Stimulated activated CD8-positive, alpha-beta memory T cell treated with anti-CD3 and anti-CD28 coated beads, Interleukin-7, amount 100 ng/mL, for 48 hours (primary cell): ENCODE measurements around the gene IDI2.
"Not testable (repeated sequence)": the region's sequence is repeated elsewhere in the genome, so short reads cannot be mapped to it uniquely, and the experiment has no call there.

ENCODE experiments used
- DNase-seq, 2 donors: peaks; one replicate each; pipeline ENCODE4 v3.0.0-alpha.2; 2020; ENCODE audit warnings: low read depth in 1 of 2; ENCODE audit errors: extremely low read depth in 1 of 2

The IDI2 gene

GRCh38 chr10:1048349-1048731 lies 22.7 kb upstream of the IDI2 start:
- no peak for DNase-seq

- no peak for DNase-seq
Observed at GRCh38 chr10:1047937-1048336, 22.3 kb upstream of the IDI2 start.

DNA sequence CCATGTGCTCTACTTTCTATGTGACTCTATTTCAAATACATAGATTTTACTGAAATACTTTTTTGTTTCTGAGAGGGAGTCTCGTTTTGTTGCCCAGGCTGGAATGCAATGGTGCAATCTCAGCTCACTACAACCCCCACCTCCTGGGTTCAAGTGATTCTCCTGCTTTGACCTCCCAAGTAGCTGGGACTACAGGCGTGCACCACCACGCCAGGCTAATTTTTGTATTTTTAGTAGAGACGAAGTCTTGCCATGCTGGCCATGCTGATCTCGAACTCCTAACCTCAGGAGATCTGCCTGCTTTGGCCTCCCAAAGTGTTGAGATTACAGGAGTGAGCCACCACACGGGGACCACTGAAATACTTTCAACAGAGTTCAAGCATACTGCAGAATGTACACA lies 19.8 kb upstream of the IDI2 start:
- no peak for DNase-seq

DNA sequence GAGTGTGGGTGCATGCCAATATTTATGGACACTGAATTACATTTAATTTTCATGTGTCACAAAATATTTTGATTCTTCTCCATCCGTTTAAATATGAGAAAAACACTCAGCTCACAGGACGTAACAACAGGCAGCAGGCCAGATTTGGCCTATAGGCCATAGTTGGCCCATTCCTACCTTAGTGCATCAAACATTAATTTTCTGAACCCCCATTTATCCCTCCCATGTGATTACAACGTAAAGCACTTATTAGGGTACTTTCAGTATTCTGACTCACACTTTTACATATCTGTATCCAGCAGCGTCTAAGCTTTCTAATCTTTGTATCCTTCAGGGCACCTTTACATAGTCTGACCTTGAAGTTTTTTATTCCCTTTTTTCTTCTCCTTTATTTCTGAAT lies 19.3 kb upstream of the IDI2 start:
- no peak for DNase-seq

GRCh38 chr10:1044146-1044545 lies 18.5 kb upstream of the IDI2 start:
- DNase-seq: no peak

GRCh38 chr10:1043532-1043995 lies 17.9 kb upstream of the IDI2 start:
- DNase-seq: no peak

DNA sequence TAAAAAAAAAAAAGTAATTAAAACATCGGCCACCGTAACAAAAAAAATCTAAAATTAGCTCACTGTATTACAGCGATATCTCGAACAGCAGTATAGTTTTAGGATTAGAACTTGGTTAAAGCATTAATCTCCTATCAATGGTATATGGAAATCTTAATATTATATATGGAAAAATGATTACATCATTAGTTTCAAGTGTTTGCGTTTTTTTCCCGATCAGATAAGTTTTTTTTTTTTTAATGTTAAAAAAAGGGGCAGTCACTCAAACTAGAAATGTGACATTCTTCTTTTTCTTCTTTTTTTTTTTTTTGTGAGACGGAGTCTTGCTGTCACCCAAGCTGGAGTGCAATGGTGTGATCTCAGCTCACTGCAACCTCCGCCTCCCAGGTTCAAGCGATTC lies 15.9 kb upstream of the IDI2 start:
- no peak for DNase-seq

DNA sequence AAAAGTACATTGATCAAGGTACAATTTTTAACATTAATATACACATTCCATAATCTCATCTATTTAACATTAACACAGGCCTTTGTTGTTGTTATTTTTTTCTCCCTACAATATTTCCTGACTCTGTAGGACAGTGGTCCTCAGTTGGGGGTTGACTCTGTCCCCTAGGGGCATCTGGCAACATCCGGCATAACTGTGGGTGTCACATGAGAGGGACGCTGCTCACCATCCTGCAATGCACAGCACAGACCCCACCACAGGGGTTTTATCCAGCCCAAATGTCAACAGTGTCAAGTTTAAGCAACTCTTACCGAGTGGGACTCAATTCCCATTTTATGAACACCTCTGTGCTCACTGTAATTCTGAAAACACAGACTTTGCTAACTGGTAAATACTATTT lies 14.5 kb upstream of the IDI2 start:
- DNase-seq: no peak

DNA sequence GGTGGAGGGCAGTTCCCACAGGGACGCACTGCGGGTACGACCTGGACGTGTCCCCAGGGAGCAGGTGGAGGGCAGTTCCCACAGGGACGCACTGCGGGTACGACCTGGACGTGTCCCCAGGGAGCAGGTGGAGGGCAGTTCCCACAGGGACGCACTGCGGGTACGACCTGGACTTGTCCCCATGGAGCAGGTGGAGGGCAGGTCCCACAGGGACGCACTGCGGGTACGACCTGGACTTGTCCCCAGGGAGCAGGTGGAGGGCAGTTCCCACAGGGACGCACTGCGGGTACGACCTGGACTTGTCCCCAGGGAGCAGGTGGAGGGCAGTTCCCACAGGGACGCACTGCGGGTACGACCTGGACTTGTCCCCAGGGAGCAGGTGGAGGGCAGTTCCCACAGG lies 13.1 kb upstream of the IDI2 start:
- DNase-seq: not testable (repeated sequence)

- no peak for DNase-seq
Observed at GRCh38 chr10:1037098-1037497, 11.4 kb upstream of the IDI2 start.

GRCh38 chr10:1036341-1036791 lies 10.7 kb upstream of the IDI2 start:
- DNase-seq: no peak

DNA sequence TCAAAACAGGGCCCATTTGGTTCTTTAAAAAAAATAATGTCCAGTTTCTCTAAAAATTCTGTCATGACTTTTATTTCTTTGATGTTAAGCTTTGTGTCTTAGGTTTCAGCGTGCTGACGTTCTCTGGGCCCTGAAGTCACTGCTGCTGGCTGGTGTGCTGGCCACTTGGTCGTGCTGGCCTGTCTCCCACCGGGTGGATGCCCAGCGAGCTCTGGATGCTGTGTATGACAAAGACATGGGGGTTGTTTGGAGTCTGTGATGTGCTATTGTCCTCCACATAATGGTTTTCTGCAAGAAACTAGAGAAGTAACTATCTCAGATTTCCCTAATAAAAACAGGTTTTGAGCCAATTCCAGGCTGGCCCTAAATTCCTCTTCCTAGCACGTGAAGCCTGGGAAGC lies 9.5 kb upstream of the IDI2 start:
- no peak for DNase-seq

- no peak for DNase-seq
Observed at GRCh38 chr10:1034758-1035157, 9.1 kb upstream of the IDI2 start.

GRCh38 chr10:1033601-1034000 lies 7.9 kb upstream of the IDI2 start:
- no peak for DNase-seq

DNA sequence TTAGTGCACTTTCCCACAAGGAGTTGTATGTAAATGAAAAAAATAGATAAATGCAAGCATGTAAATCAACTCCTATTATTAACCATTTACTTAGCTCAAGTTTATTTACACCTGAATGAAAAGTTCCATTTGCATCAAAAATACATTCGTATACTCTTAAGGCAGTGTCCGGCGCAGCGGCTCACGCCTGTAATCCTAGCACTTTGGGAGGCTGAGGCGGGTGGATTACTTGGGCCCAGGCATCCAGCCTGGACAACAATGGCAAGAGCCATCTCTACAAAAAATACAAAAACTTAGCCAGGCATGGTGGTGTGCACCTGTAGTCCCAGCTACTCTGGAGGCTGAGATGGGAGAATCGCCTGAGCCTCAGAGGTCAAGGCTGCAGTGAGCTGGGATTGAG lies 4.2 kb upstream of the IDI2 start:
- DNase-seq: no peak

DNA sequence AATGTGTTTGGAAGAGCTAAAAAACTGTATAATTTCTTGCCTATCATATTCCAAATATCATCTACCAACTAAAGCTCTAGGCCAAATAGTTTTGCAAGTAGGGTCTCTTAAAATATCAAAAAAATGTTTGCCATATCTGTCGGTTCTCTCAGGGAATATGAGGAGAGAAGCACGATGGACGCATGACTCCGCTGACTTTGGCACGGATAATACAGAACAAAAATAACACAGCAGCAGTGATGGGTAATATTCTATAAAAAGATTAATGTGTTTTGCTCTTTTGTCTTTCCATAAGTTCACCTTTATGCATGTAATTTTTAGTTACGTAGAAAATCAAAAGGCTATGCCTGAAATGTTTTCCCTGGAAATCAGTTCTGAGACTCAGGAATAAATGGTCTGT lies 919 bp upstream of the IDI2 start:
- DNase-seq: no peak

- DNase-seq: no peak
Observed at GRCh38 chr10:1024103-1024502, 1.6 kb downstream of the IDI2 start.

GRCh38 chr10:1022413-1022812 lies 3.2 kb downstream of the IDI2 start:
- no peak for DNase-seq

- DNase-seq: no peak
Observed at GRCh38 chr10:1020958-1021357, 4.7 kb downstream of the IDI2 start.

DNA sequence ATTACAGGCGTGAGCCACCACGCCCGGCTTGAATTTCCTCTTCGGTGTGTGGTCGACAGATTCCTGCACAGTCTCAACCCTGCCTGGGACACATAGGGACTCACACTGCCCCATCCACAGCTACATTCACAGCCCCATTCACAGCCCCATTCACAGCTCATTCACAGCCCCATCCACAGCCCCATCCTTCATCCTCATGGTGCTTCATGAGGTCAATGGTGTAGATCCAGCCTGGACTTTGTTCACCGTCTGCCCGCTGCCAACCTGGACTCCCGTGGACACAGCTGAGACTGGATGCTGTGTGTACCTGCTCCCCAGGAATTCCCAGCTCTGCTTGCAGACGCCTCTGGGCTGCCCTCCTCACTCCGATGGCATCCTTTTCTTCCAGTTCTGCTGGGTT lies 5.2 kb downstream of the IDI2 start:
- DNase-seq: no peak

DNA sequence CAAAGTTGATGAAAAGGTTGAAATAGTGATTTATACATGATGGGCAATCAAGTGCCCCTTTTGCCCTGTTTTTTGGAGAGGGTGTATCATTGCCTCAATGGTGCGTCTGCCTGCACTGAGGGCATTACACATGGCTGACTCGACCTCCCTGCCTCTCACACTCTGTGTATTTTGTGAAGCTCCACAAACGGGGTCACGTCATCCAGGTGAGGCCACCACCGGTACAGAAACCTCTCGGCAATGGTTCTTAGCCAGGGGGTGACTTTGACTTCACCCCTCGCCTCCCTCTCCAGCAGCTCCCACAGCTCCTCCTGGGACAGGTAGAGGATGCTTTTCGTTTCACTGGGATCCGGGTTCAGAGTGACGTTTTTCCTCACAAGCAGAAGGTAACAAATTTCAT lies 6.3 kb downstream of the IDI2 start:
- no peak for DNase-seq

- DNase-seq: no peak
Observed at GRCh38 chr10:1015688-1016087, 10.0 kb downstream of the IDI2 start.

DNA sequence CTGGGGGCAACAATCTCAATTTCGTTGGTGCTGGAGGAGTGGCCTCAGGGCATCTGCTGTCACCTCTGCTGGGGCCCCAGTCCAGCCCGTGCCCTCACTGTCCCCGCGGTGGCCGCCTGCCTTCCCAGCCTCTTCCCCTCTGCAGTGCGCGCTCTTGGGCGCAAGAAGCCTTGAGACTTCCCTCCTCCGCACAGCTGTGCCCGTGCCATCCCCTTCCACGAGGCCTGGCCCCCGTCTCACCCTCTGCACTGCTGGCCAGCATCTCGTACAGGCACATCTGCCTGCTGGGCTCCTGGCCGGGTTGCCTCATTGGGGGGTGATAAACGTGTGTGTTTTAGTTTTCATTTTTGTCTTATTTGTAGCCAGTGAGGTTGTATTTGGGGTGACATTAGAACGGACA lies 14.0 kb downstream of the IDI2 start:
- no peak for DNase-seq

GRCh38 chr10:1010703-1011102 lies 15.0 kb downstream of the IDI2 start:
- no peak for DNase-seq
